KOPT-K1 (cell line): ENCODE measurements around the gene RIPOR3.
"Not testable (repeated sequence)": the region's sequence is repeated elsewhere in the genome, so short reads cannot be mapped to it uniquely, and the experiment has no call there.

ENCODE experiments used
- H3K27ac ChIP-seq: fragments of 200-600 bp; sonication (generic); 2 replicates; pipeline ENCODE4 v1.5.1; 2016; ENCODE audit warnings: antibody characterized with exemption, mild to moderate bottlenecking, low read depth, low read length; ENCODE audit not compliant: poor library complexity, severe bottlenecking
- H3K36me3 ChIP-seq: fragments of 200-600 bp; sonication (generic); 2 replicates; pipeline ENCODE4 v1.5.1; 2017; ENCODE audit warnings: antibody characterized with exemption, mild to moderate bottlenecking, low read length, moderate library complexity; ENCODE audit not compliant: insufficient read depth
- H3K9me3 ChIP-seq: fragments of 200-600 bp; sonication (generic); 2 replicates; pipeline ENCODE4 v1.5.1; 2017; ENCODE audit warnings: antibody characterized with exemption, low read length, mild to moderate bottlenecking; ENCODE audit not compliant: insufficient read depth, poor library complexity, severe bottlenecking

RIPOR3 gene

DNA sequence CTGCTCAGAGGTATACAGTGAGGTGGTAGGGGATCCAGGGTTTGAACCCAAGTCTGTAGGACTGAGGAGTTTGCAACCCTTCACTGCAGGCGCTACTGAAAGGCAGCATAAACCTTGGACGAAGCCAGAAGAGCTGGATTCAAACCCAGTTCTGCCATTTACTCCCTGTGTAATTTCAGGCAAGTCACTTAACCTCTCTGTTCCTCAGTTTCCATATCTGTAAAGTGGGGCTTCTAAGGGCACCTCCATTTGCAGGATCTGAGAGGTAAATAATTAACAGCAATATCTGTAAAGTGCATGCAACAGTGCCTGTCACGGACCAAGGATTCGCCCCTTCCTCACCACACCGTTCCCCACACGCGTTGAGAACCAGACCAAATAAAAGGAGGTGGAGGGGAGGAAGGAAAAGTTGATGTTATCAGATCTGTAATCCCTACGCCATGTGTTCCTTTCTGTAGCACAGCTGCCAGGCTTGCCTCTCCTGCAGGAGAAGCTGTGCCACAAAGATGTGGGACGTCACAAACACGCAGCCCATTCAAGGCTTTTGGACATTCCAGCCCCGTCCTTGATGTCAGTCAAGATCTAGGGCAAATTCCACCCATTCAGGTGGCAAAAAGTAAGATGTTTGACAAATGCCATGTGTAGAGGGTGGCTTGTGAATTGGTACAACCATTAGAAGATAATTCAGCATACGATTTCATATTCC lies 9.8 kb downstream of the RIPOR3 start:
- H3K36me3 ChIP-seq: no peaks in the 10 kb centered on the region
- H3K27ac ChIP-seq: no peak overlapping the region
- H3K9me3 ChIP-seq: no peaks in the 10 kb centered on the region

DNA sequence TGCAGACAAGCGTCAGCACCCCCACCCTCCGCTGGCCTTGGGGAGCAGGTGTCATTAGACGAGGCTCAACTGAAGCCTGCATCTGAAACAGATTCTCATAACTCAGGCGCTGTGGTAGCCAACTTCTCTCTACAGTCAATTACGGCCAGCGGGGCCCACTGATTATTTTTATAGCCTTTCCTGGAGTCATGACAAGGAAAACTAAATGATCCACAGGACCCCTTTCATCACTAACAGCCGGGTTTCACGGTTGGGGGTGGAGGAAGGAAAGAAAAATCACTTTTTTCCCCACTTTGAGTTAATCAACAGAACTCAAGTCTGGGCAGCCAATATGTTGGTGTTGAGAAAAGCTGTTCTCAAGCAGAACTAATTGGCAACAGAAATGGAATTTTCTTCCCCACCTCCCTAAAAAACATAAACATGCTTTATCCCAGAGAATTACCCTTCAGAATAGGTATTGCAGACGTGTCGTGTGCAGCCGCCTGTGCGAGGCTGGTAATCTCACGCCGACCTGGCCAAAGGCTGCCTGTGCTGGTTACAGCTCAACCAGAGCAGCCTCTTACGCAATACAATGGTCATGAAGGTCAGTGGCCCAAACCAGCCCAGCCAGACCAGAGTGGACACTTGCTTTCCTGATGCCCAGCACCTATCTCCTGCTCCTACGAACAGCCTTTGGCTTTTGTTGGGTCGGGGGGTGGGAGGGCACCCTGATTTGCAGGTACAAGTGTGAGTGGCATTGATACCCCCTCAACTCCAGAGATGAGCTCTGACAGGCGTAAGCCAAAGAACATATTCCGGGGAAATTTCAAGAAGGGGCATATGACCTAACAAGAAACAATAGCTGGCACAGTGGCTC lies 11.0 kb downstream of the RIPOR3 start:
- Histone ChIP-seq H3K9me3 (no peaks in the 10 kb centered on the region), H3K27ac (no peak overlapping the region), H3K36me3 (no peaks in the 10 kb centered on the region)

DNA sequence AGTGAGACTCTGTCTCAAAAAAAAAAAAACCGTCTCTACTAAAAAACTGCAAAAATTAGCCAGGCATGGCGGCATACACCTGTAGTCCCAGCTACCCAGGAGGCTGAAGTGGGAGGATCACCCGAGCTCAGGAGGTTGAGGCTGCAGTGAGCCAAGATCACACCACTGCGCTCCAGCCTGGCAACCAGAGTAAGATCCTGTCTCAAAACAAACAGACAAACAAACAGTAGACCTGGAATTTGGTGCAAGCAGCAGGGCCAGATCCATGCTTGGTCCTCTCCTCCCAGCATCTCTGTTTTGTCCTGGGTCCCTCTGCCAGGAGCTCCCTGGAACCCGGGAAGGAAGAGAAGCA lies 11.6 kb downstream of the RIPOR3 start:
- no peak overlapping the region for H3K27ac ChIP-seq
- H3K9me3 ChIP-seq: no peaks in the 10 kb centered on the region
- H3K36me3 ChIP-seq: no peaks in the 10 kb centered on the region

DNA sequence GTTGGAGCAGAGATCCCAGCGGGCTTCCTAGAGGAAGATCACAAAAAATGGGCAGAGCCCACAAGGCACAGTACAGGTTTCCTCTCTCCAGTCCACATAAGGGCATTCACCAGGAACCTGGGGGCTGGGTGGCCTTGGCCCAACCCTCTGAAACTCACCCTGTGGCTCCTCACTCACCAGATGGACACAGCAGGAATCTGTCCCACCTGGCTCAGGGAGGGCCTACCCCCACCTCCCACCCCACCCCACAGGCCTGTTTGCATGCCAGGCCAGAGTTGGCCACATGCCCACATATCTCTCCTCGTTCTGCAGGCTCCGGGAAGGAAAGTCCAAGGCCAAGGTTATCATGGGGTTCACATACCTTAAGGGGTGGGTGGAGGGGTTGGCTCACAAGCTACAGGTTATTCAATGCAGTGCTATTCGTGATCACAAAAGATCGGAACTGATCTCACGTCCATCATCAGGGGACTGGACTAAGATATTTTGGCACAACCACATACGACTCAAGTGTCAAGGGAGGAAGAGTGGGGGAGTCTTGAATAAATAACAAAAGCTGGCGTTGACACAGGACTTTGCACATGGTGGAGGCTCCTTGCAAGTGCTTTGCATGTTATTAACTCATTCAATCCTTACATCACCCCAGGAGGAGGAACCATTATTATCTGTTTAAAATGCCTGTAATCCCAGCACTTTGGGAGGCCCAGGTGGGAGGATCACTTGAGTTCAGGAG lies 13.0 kb downstream of the RIPOR3 start:
- H3K36me3 ChIP-seq: no peaks in the 10 kb centered on the region
- H3K27ac ChIP-seq: no peak overlapping the region
- H3K9me3 ChIP-seq: no peaks in the 10 kb centered on the region

DNA sequence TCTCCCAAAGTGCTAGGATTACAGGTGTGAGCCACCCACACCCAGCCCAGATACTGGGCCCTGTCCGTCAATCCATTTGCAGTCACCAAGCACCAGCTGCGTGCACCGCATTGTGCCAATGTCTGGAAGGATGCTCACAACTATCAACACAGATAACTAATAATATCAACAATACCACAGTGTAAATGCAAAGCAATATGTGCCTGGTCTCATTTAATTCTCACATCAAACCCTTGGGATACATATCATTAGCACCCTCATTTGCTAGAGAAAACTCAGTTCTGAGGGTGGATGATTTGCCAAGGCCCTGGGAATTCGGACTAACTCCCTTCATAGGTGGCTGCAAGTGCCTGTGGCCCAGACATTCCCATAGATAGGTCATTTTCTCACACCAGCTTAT lies 14.5 kb downstream of the RIPOR3 start:
- Histone ChIP-seq H3K36me3 (no peaks in the 10 kb centered on the region), H3K27ac (no peak overlapping the region), H3K9me3 (no peaks in the 10 kb centered on the region)

DNA sequence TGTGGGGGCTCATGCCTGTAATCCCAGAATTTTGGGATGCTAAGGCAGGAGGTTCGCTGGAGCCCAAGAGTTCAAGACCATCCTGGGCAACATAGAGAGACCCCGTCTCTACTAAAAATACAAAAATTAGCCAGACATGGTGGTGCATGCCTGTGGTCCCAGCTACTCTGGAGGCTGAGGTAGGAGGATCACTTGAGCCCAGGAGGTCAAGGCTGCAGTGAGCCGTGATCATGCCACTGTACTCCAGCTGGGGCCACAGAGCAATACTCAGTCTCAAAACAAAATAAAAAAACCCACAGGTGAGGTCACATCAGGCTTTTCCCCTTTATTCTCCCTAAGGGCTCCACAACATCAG lies 15.0 kb downstream of the RIPOR3 start:
- not testable (repeated sequence) for H3K27ac ChIP-seq, H3K36me3 ChIP-seq, H3K9me3 ChIP-seq

DNA sequence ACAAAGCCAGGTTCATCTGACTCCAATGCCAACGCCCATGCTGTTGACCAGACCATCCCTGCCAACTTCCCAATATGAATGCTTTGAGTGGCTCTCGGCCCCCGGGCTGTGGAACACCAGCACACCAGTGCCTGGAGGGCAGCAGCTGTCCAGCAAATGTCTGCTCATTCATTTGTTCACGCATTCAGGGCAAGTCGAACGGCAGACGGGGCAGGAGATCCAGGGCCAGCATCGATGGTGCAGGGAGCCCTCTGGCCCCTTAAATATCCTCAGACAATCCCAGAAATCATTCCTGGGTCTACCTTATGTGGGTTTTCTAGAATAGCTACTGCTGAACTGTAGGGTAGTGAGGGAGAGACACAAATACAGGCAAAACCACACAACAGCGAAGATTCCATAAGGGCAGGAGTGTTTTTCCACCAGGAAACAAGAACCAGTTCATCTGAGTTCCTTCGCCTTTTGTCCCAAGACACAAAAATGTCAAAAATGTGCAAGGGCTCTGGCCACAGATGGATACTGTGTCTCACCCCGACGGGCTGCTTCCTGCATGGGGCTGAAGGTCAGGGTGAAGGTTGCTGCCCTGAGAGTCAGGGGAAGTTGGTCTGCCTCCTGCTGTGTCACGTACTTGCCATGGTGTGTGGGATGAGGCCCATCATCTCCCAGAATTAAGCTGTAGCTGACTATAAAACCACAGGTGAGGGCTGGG lies 15.5 kb downstream of the RIPOR3 start:
- H3K27ac ChIP-seq: no peak overlapping the region
- H3K9me3 ChIP-seq: no peaks in the 10 kb centered on the region

DNA sequence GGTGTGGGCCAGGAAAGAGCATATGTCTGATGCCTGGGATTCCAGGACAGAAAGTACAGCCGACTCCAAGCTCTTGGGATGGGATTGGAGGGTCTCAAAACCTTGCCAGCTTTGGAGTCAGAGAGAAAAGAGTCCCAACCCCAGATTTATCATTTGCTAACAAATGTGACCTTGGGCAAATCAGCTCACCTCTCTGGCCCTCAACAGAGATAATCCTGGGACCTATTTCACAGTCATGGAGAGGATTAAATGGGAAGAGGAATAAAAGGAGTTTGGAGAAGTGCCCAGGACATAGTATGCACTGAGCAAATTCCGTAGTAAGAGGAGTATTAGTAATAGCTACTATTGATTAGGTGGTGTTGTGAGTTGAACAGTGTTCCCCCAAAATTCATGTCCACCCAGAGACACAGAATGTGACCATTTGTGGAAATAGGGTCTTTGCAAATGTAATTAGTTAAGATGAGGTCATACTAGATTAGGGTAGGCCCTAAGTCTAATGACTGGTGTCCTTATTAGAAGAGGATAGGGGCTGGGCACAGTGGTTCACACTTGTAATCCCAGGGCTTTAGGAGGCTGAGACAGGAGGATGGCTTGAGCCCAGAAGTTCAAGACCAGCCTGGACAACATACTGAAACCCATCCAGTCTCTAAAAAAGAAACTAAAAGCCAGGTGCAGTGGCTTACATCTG lies 17.1 kb downstream of the RIPOR3 start:
- Histone ChIP-seq H3K36me3 (no peaks in the 10 kb centered on the region), H3K27ac (no peak overlapping the region), H3K9me3 (no peaks in the 10 kb centered on the region)

More for the DNA sequence above, 15.5 kb downstream of the RIPOR3 start:
- no peaks in the 10 kb centered on the region for H3K36me3 ChIP-seq

DNA sequence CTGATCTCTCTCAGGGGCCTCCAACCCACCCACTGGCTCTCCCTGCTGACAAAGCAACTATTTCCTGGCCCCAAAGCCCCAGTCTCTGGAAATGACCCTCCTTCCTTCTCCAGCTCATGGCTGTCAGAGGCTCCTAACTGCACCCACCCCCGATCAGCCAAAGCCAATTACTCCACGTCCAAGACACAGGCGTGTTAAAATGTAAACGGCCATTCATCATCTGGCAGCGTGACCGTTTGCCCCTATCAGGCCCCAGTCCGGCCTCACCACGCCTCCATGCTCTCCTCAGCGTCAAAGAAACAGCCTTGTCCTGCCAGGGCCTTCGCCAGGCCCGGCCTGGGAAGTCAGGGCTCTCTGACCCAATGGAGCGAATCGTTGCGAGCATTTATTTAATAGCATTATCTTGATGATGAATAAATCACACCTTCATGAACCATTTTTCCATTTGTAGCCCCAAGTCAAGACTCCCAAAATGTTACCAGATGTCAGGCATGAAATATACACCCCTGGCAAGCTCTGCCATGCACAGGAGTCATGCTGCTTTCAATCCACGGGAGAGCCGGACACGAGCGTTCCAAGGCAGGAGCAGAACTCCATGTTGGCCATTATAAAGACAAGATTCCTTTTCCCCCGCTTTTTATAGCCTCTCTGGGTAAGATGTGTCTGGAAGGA lies 17.7 kb downstream of the RIPOR3 start:
- H3K36me3 ChIP-seq: no peaks in the 10 kb centered on the region
- no peak overlapping the region for H3K27ac ChIP-seq
- H3K9me3 ChIP-seq: no peaks in the 10 kb centered on the region

DNA sequence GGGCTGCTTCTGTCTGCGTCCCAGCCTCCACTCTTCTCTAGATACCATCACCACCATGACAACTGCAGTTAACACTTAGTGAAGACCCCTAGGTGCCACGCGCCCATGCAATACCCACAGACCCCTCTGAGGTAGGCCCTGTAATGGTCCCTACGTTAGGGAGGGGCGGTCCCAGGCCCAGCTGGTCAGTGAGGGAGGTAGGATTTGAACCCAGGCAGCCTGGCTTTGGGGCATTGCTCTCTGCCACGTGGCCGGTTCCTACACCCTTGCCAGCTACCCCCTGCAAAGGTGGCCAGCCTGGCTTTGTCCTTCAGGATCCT lies 18.2 kb downstream of the RIPOR3 start:
- H3K36me3 ChIP-seq: no peaks in the 10 kb centered on the region
- H3K27ac ChIP-seq: no peak overlapping the region
- H3K9me3 ChIP-seq: no peaks in the 10 kb centered on the region

DNA sequence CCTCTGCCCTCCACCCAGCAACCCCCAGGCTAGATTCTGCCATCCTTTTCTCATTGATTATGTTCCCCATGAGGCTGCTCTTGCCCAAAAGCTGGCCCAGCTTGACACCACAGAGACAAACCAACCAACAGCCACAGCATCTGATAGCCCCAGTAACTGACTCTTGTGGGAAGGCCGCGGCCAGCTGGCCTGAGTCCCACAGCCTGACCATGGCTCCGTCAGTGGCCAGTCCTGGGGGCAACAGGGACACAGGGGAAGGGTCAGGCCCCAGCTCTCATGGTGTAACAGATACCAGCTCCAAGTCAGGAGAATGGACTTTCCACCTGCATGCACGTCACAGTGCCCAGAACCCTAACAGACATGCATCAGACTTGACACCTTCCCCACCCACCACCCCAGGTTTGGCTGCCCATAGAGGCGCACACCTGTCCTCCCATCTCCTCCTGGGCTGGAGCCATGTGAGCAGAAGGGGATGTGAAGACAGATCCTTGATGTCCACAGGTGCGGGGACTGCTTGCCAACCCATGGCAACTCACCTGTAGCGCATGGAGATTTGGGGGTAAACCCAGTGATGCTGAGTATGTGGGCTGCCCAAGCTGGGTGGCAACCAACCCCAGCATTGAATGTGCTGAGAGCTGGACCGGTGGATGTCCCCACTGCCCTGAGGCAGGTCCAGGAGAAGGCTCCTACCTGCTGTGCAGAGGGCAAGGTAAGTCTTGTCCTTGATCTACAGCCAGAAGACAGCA lies 18.8 kb downstream of the RIPOR3 start:
- H3K36me3 ChIP-seq: no peaks in the 10 kb centered on the region
- no peak overlapping the region for H3K27ac ChIP-seq
- H3K9me3 ChIP-seq: no peaks in the 10 kb centered on the region

DNA sequence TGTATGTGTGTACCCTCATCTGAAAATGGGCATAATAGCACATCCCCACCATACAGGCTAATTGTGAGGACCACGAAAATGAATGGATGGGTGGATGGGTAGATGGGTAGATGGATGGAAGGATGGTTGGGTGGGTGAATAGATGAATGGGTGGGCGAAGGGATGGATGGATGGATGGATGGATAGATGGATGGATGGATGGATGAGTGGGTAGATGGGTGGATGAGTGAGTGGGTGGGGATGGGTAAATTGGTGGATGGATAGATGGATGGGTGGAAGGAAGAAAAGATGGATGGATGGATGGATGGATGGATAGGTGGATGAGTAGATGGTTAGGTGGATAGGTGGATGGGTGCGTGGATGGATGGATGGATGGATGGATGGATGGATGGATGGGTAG lies 19.7 kb downstream of the RIPOR3 start:
- no peak overlapping the region for H3K27ac ChIP-seq
- no peaks in the 10 kb centered on the region for H3K9me3 ChIP-seq
- H3K36me3 ChIP-seq: no peaks in the 10 kb centered on the region

DNA sequence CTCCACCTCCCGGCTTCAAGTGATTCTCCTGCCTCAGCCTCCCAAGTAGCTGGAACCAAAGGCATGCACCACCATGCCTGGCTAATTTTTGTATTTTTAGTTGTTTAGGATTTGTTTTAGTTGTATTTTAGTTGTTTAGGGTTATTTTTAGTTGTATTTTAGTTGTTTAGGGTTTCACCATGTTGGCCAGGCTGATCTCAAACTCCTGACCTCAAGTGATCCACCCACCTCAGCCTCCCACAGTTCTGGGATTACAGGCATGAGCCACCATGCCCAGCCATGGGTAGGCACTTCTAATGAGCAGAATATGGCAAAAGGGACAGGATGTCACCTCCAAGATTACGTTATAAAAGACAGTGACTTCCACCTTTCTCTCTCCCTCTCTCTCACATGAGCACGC lies 20.3 kb downstream of the RIPOR3 start:
- H3K36me3 ChIP-seq, H3K9me3 ChIP-seq, H3K27ac ChIP-seq: not testable (repeated sequence)
